T-helper 17 cell (primary cell): ENCODE measurements around the gene OR52E2. TPM values are rescaled to one million over a fixed set of nuclear protein-coding genes. Genes with fewer than 3 reads are reported as not detected.
"Not testable (repeated sequence)": the region's sequence is repeated elsewhere in the genome, so short reads cannot be mapped to it uniquely, and the experiment has no call there.

Experiments used
- ATAC-seq: fragments of 150-1000 bp; cut with Tn5 transposase; 2 replicates; pipeline ENCODE4 v1.10.0; 2021; ENCODE audit warnings: mild to moderate bottlenecking, moderate library complexity
- DNase-seq, 3 donors: peaks; one replicate each; pipeline versions ENCODE4 v3.0.0 to v3.0.0-alpha.2; 2020 to 2021
- H3K9me3 ChIP-seq: one replicate; pipeline ENCODE4 v1.7.0; 2013; ENCODE audit warnings: low read length, mild to moderate bottlenecking; ENCODE audit not compliant: control insufficient read depth, poor library complexity, severe bottlenecking
- H3K27ac Mint-ChIP-seq: one replicate; pipeline ENCODE4 v1.8.0; 2022; ENCODE audit warnings: mild to moderate bottlenecking, moderate library complexity, mixed read lengths
- H3K27me3 Mint-ChIP-seq: one replicate; pipeline ENCODE4 v1.8.0; 2022; ENCODE audit warnings: mixed read lengths
- H3K36me3 Mint-ChIP-seq: one replicate; pipeline ENCODE4 v1.8.0; 2022; ENCODE audit warnings: low read depth, mixed read lengths
- H3K4me1 Mint-ChIP-seq: one replicate; pipeline ENCODE4 v1.8.0; 2022; ENCODE audit warnings: mild to moderate bottlenecking, mixed read lengths
- H3K4me3 Mint-ChIP-seq: one replicate; pipeline ENCODE4 v1.8.0; 2022; ENCODE audit warnings: mild to moderate bottlenecking, moderate library complexity, mixed read lengths
- total RNA-seq, 4 donors: library from RNA in 2 of 4; stranded (reverse) in 2 of 4; gene quantifications; one replicate each; pipeline ENCODE4 v1.2.3 and lab custom pipeline; 2022 to 2026

Gene OR52E2
- not detected for total RNA-seq
- total RNA-seq (lab: John Stamatoyannopoulos, UW): 0 reads per million in 2 donors

DNA sequence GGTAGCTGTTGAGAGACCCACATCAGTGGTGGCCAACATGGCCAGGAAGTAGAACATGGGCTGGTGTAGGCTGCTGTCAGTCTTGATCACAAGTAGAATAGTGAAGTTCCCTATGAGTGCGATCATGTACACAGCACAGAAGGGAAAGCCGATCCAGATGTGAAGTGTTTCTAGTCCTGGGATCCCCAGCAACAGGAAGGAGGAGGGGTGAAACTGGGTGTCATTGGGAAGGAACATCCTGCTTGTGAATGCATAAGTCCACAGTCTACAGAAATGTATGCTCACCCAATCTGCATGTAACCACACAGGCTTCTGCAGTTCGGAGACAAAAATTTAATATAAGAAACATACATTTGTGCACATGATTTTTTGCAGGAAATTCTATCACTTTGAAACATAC, at the start of gene OR52E2:
Gene OR52E2 (minus strand): TSS at position 237 of the 400 bp plus-strand sequence. CDS start 0 bp downstream, at position 237.
- peaks cover 6% of the 10 kb centered on the region for H3K27me3 Mint-ChIP-seq
- H3K27ac Mint-ChIP-seq: no peak within 1 kb of the TSS
- DNase-seq (no peak), ATAC-seq (no peak)
- H3K4me1 Mint-ChIP-seq: no peaks in the 10 kb centered on the region
- H3K4me3 Mint-ChIP-seq: no peak within 1 kb of the TSS
- H3K9me3 ChIP-seq: no peaks in the 10 kb centered on the region
- H3K36me3 Mint-ChIP-seq: no peaks in the 10 kb centered on the region

DNA sequence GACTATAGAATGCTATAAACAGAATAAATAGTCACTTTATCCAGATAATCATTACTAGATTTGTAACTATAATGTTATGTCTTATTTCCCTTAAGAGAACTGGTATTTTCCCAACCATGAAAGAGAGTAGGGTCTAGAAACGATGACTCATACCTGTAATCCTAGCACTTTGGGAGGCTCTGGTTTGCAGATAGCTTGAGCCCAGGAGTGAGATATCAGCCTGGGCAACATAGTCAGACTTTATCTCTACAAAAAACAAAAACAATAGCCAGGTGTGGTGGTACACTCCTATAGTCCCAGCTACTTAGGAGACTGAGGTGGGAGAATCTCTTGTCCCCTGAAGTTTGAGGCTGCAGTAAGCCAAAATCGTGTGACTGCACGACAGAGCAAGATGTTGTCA, 47.9 kb upstream of the OR52E2 start:
- ATAC-seq: no peak
- Mint-ChIP-seq H3K36me3 (no peaks in the 10 kb centered on the region), H3K27ac (no peak overlapping the region), H3K4me1 (no peaks in the 10 kb centered on the region), H3K4me3 (no peak overlapping the region), H3K27me3 (peaks cover 8% of the 10 kb centered on the region)
- H3K9me3 ChIP-seq: no peaks in the 10 kb centered on the region
- DNase-seq: no peak

DNA sequence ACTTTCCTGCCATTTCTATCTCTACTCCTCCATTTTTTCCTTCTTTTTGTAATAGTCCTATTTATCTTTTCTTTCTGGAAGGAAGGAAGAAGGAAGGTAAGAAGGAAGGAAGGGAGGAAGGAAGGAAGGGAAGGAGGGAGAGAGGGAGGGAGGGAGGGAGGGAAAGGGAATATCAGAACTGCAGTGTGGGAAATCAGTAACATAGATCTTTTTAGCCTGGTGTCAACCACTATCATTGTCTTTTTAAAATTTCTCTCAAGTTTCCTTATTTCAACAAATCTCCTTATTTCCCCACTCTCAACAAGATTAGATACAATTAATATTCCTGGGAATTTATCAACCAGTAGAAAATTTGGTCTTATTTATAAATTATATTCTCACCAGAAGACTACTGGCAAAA, 43.6 kb upstream of the OR52E2 start:
- no peak for ATAC-seq
- H3K9me3 ChIP-seq: no peaks in the 10 kb centered on the region
- H3K27me3 Mint-ChIP-seq: peaks cover 17% of the 10 kb centered on the region
- no peak overlapping the region for H3K27ac Mint-ChIP-seq
- H3K36me3 Mint-ChIP-seq: no peaks in the 10 kb centered on the region
- no peak overlapping the region for H3K4me3 Mint-ChIP-seq
- no peak for DNase-seq
- H3K4me1 Mint-ChIP-seq: no peaks in the 10 kb centered on the region

DNA sequence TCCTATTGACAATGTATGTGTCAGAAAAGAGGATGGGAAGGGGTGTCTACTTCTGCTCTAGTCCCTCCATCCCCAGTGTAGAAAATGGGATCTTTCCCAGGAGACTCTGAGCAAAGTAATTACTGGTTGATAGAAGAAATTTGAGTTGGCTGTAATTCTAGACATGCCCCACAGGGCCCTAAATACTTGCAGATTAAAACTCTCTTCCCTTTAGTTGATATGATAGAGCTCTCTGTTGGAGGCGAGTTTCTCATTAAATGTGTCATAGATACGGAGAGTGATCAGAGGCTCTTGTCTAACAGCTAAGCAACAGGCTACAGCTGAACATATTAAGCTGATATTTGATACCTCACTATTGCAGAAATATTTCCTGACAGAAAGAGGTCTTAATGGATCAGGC, 42.8 kb upstream of the OR52E2 start:
- H3K27ac Mint-ChIP-seq: no peak overlapping the region
- H3K4me3 Mint-ChIP-seq: no peak overlapping the region
- no peaks in the 10 kb centered on the region for H3K9me3 ChIP-seq
- ATAC-seq (no peak), DNase-seq (no peak)
- H3K4me1 Mint-ChIP-seq: no peaks in the 10 kb centered on the region
- no peaks in the 10 kb centered on the region for H3K36me3 Mint-ChIP-seq
- H3K27me3 Mint-ChIP-seq: peaks cover 14% of the 10 kb centered on the region

DNA sequence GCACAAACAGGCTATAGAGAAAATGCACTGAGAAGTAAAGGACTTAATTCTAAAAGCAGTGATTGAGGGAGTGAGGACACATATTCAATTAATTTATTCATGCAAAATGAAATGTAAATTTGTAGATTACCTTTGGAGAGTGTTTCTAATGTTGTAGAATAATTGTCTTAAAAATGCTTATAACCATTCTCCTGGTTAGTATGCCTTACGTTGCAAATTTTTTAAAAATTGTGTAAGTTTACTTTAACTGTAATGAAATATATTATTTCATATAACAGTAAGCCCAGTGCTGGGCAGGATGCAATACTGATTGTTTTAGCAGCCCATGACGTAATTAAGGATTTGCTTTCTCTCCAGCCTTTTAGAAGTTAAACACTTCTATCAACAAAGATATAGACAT, 36.6 kb upstream of the OR52E2 start:
- Mint-ChIP-seq H3K4me3 (no peak overlapping the region), H3K27me3 (peaks cover 6% of the 10 kb centered on the region), H3K4me1 (no peaks in the 10 kb centered on the region), H3K36me3 (no peaks in the 10 kb centered on the region), H3K27ac (no peak overlapping the region)
- ATAC-seq: no peak
- no peak for DNase-seq
- no peaks in the 10 kb centered on the region for H3K9me3 ChIP-seq

DNA sequence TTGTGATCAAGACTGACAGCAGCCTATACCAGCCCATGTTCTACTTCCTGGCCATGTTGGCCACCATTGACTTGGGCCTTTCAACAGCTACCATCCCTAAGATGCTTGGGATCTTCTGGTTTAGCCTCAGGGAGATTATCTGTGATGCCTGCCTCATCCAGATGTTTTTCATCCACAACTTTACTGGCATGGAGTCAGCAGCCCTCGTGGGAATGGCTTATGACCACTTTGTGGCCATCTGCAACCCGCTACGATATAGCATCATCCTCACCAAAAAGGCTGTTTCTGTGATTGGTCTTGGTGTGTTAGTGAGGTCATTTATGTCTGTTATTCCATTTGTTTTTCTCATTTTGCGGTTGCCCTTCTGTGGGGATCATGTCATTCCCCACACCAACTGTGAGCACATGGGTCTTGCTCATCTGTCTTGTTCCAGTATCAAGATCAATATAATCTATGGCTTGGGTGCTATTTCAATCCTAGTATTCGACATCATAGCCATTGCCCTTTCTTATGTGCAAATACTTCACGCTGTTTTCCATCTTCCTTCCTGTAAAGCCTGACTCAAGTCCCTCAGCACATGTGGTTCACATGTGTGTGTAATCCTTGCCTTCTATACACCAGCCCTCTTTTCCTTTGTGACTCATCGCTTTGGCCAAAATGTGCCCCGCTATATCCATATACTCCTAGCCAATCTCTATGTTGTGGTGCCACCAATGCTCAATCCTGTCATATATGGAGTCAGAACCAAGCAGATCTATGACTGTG, 33.6 kb upstream of the OR52E2 start:
- Mint-ChIP-seq H3K4me1 (no peaks in the 10 kb centered on the region), H3K4me3 (no peak overlapping the region)
- no peak for ATAC-seq

DNA sequence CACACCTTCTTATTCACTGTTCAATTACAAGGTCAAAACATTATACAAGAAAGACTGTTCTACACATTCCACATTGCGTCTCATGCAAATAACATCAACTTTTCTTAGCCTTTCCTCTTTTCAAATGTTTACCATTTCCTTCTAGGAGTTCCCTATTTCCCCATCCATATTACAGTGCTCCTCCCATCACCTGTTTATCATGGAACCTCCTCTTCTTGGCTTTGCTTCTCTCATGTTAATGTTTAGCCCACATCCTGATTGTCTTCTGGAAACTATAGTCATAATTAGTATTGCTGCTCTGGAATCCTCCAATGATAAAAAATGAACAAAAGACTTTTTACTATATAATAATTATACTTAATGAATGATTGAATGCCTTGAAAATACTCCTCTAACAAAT, 31.2 kb upstream of the OR52E2 start:
- H3K4me3 Mint-ChIP-seq: no peak overlapping the region
- H3K36me3 Mint-ChIP-seq: no peaks in the 10 kb centered on the region
- no peaks in the 10 kb centered on the region for H3K27me3 Mint-ChIP-seq
- H3K9me3 ChIP-seq: no peaks in the 10 kb centered on the region
- no peak overlapping the region for H3K27ac Mint-ChIP-seq
- no peak for ATAC-seq
- no peaks in the 10 kb centered on the region for H3K4me1 Mint-ChIP-seq
- no peak for DNase-seq

More for the DNA sequence above, 33.6 kb upstream of the OR52E2 start:
- Mint-ChIP-seq H3K36me3 (no peaks in the 10 kb centered on the region), H3K27me3 (no peaks in the 10 kb centered on the region), H3K27ac (no peak overlapping the region)
- no peaks in the 10 kb centered on the region for H3K9me3 ChIP-seq
- DNase-seq: no peak

DNA sequence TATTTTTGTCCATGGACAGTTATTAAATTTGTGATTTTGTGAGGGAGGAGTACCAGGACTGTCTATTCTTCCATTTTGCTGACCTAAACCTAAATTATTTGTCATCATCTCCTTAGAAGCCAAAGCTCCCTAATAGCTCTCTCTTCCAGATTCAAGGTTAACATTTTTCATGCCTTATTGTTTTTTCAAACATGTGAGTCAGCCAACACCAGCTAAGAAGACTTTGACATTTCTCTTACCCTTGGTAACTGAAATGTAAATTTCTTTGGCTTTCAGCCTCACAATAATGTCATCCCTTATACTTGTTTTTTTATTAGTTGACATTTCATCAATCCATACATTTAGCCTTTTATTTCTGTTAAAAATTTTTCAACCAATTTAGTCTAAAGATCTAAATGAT, 29.1 kb upstream of the OR52E2 start:
- H3K9me3 ChIP-seq: no peaks in the 10 kb centered on the region
- no peak for DNase-seq
- ATAC-seq: no peak
- H3K27ac Mint-ChIP-seq: no peak overlapping the region
- H3K36me3 Mint-ChIP-seq: no peaks in the 10 kb centered on the region
- no peaks in the 10 kb centered on the region for H3K4me1 Mint-ChIP-seq
- H3K4me3 Mint-ChIP-seq: no peak overlapping the region
- no peaks in the 10 kb centered on the region for H3K27me3 Mint-ChIP-seq

DNA sequence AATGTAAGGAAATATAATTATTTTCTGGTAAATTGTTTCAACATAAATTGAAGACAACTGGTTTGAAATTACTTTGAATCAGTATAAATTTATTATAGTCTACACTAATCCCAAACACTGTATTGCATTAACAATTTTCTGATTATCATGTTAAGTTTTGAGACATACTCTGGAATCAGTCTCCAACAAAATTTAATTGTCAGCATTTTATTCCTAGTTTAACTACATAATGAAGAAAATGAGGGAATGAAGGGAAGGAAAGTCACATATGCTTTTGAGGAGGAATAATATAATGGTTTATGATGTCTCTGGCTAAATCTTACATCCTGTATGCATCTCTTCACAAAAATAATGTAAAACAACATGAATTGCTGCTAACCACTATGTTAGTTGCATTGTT, 24.2 kb upstream of the OR52E2 start:
- H3K27ac Mint-ChIP-seq: no peak overlapping the region
- H3K4me3 Mint-ChIP-seq: no peak overlapping the region
- no peak for ATAC-seq

DNA sequence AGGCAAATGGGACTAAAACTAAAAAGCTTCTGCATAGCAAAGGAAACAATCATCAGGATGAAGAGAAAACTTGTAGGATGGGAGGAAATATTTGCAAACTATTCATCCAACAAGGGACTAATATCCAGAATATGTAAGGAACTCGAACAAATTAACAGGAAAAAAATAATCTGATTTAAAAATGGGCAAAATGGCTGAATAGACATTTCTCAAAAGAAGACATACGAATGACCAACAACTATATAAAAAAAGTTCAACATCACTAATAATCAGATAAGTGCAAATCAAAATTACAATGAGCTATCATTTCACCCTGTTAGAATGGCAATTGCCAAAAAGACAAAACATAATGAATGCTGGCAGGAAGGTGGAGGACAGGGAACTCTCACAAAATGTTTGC, 22.0 kb upstream of the OR52E2 start:
- DNase-seq: no peak
- Mint-ChIP-seq H3K4me1 (no peaks in the 10 kb centered on the region), H3K4me3 (no peak overlapping the region), H3K27me3 (peaks cover 6% of the 10 kb centered on the region), H3K36me3 (no peaks in the 10 kb centered on the region), H3K27ac (no peak overlapping the region)
- ATAC-seq: no peak
- H3K9me3 ChIP-seq: no peaks in the 10 kb centered on the region

More for the DNA sequence above, 24.2 kb upstream of the OR52E2 start:
- no peaks in the 10 kb centered on the region for H3K9me3 ChIP-seq
- Mint-ChIP-seq H3K36me3 (no peaks in the 10 kb centered on the region), H3K4me1 (no peaks in the 10 kb centered on the region), H3K27me3 (peaks cover 6% of the 10 kb centered on the region)
- no peak for DNase-seq

DNA sequence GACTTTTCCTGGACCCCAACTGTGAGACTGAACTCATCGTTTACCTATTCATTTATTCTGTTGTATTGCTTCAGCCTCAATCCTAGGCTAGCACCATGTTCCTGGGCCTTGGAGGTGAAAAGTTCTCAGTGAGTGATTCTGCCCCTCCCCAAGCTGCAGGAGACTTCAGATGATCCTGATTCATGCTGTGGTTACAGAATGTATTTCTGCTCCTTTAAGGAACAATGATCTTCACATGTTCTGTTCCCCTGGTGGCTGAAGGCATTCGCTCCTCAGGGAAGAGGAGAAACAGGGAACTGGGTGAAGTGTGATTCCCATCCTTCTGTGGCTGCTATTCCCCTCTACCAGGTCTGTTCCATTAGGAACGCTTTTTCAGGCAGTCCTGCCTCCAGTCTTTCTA, 12.4 kb upstream of the OR52E2 start:
- H3K27me3 Mint-ChIP-seq: peaks cover 8% of the 10 kb centered on the region
- H3K4me3 Mint-ChIP-seq: no peak overlapping the region
- no peaks in the 10 kb centered on the region for H3K4me1 Mint-ChIP-seq
- ATAC-seq: no peak
- no peak overlapping the region for H3K27ac Mint-ChIP-seq
- H3K36me3 Mint-ChIP-seq: no peaks in the 10 kb centered on the region
- no peak for DNase-seq
- no peaks in the 10 kb centered on the region for H3K9me3 ChIP-seq

DNA sequence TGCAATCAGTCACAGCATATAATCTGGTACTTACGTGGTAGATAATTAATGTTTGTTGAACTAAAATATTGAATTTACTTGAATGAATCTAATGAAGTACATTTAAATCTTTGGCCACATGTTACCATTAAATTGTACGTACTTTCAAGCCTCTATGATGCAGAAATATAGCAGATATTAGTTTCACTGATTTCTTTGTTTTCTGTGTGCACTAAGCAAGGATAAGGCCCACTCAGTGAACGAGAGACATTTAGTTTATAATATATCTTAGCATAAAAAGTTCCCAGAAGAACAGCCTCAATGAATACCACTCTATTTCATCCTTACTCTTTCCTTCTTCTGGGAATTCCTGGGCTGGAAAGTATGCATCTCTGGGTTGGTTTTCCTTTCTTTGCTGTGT, 9.8 kb upstream of the OR52E2 start, which contains the start of gene OR52E1:
Gene OR52E1 (plus strand): TSS at position 301 of the 400 bp plus-strand sequence.
- ATAC-seq (no peak), DNase-seq (no peak)
- no peaks in the 10 kb centered on the region for H3K36me3 Mint-ChIP-seq
- H3K27ac Mint-ChIP-seq: no peak within 1 kb of the TSS
- H3K9me3 ChIP-seq: no peaks in the 10 kb centered on the region
- peaks cover 8% of the 10 kb centered on the region for H3K27me3 Mint-ChIP-seq
- H3K4me1 Mint-ChIP-seq: no peaks in the 10 kb centered on the region
- no peak within 1 kb of the TSS for H3K4me3 Mint-ChIP-seq

DNA sequence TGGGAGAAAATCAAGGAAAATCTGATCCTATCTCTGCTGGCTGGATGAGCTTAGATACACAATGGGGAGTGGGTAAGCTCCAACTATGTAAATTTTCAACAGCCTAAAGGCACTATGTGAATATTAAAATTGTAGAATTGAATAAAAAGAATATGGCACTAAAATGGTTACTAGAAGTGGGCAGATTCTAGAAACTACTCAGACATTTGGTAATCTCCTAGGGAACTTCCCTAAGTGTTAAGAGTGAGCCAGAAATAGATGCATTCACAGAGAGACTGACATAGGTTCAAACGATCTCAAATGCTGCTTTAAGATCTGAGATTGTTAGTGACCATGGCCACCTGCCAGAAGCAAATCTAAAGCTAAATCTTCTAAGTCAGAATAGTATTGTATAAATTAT, 5.6 kb upstream of the OR52E2 start:
- no peaks in the 10 kb centered on the region for H3K4me1 Mint-ChIP-seq
- peaks cover 6% of the 10 kb centered on the region for H3K27me3 Mint-ChIP-seq
- no peaks in the 10 kb centered on the region for H3K9me3 ChIP-seq
- no peaks in the 10 kb centered on the region for H3K36me3 Mint-ChIP-seq
- H3K4me3 Mint-ChIP-seq: no peak overlapping the region
- H3K27ac Mint-ChIP-seq: no peak overlapping the region
- DNase-seq: no peak
- ATAC-seq: no peak

DNA sequence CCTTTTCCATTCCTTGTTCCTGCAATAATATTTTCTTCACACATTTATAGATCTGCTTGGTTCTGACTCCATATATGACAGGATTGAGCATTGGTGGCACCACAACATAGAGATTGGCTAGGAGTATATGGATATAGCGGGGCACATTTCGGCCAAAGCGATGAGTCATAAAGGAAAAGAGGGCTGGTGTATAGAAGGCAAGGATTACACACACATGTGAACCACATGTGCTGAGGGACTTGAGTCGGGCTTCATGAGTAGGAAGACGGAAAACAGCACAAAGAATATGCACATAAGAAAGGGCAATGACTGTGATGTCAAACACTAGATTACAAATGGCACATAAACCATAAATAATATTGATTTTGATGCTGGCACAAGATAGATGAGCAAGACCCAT, 748 bp downstream of the OR52E2 start:
- H3K4me1 Mint-ChIP-seq, H3K9me3 ChIP-seq, H3K4me3 Mint-ChIP-seq, H3K36me3 Mint-ChIP-seq, DNase-seq, H3K27ac Mint-ChIP-seq, H3K27me3 Mint-ChIP-seq, ATAC-seq: not testable (repeated sequence)
